CD1c-positive myeloid dendritic cell (primary cell): Measurements from ENCODE around the gene KLHL3.

ENCODE experiments used
- DNase-seq: peaks from one replicate; pipeline ENCODE4 v3.0.0-alpha.2; 2016; ENCODE audit errors: extremely low spot score

KLHL3 gene

GRCh38 chr5:137743031-137743640 is 7.2 kb upstream of the KLHL3 start:
- peak; percentile 84 for DNase-seq

GRCh38 chr5:137741718-137742117 is 5.8 kb upstream of the KLHL3 start:
- DNase-seq: no peak

- no peak for DNase-seq
These were observed 3.8 kb upstream of the KLHL3 start for GRCh38 chr5:137739737-137740136.

- DNase-seq: no peak
These were observed 3.1 kb upstream of the KLHL3 start for GRCh38 chr5:137738947-137739346.

- DNase-seq: peak; percentile 88
These were observed 1.7 kb upstream of the KLHL3 start for GRCh38 chr5:137737349-137738131.

- DNase-seq: no peak
These were observed 607 bp upstream of the KLHL3 start for GRCh38 chr5:137736496-137736895.

- peak; percentile 51 for DNase-seq
These were observed 831 bp downstream of the KLHL3 start for GRCh38 chr5:137734962-137735554.

- no peak for DNase-seq
These were observed 1.6 kb downstream of the KLHL3 start for GRCh38 chr5:137734331-137734730.

- DNase-seq: no peak
These were observed 2.0 kb downstream of the KLHL3 start for GRCh38 chr5:137733922-137734321.

GRCh38 chr5:137733006-137733405 is 2.9 kb downstream of the KLHL3 start:
- DNase-seq: no peak

- DNase-seq: no peak
These were observed 4.7 kb downstream of the KLHL3 start for GRCh38 chr5:137731176-137731575.

GRCh38 chr5:137730336-137730735 is 5.6 kb downstream of the KLHL3 start:
- no peak for DNase-seq

GRCh38 chr5:137728048-137728447 is 7.8 kb downstream of the KLHL3 start:
- no peak for DNase-seq

- DNase-seq: no peak
These were observed 8.3 kb downstream of the KLHL3 start for GRCh38 chr5:137727623-137728022.

- no peak for DNase-seq
These were observed 11.6 kb downstream of the KLHL3 start for GRCh38 chr5:137724251-137724650.

- DNase-seq: no peak
These were observed 17.3 kb downstream of the KLHL3 start for GRCh38 chr5:137718611-137719010.

GRCh38 chr5:137716337-137716736 is 19.6 kb downstream of the KLHL3 start:
- DNase-seq: no peak

- DNase-seq: no peak
These were observed 20.4 kb downstream of the KLHL3 start for GRCh38 chr5:137715456-137715855.

GRCh38 chr5:137714946-137715345 is 20.9 kb downstream of the KLHL3 start:
- no peak for DNase-seq

- DNase-seq: no peak
These were observed 21.4 kb downstream of the KLHL3 start for GRCh38 chr5:137714494-137714893.

GRCh38 chr5:137712139-137712667 is 23.7 kb downstream of the KLHL3 start:
- no peak for DNase-seq

GRCh38 chr5:137710086-137710485 is 25.8 kb downstream of the KLHL3 start:
- no peak for DNase-seq
